ENCODE data around the gene VWA3B.

DNA sequence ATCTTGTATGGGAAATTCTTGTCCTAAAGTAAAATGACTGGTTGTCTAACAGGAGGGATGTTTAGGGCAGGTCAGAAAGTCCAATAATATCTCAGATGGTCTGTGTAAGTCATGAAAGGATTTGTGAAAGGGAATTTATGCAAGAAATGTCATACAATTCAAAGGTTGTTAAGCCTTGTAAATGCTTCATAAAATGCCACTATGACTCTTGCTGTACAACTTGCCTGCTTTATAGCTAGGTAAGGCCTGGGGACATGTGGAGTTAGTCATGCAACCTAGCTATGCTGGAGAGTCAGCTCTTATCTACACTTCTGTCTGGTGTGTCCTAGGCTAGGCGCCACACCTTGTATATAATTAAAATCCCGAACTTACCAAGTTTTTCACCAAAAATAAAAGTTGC, 36.9 kb upstream of the VWA3B start:
- TF ChIP-seq, protein P1, sequence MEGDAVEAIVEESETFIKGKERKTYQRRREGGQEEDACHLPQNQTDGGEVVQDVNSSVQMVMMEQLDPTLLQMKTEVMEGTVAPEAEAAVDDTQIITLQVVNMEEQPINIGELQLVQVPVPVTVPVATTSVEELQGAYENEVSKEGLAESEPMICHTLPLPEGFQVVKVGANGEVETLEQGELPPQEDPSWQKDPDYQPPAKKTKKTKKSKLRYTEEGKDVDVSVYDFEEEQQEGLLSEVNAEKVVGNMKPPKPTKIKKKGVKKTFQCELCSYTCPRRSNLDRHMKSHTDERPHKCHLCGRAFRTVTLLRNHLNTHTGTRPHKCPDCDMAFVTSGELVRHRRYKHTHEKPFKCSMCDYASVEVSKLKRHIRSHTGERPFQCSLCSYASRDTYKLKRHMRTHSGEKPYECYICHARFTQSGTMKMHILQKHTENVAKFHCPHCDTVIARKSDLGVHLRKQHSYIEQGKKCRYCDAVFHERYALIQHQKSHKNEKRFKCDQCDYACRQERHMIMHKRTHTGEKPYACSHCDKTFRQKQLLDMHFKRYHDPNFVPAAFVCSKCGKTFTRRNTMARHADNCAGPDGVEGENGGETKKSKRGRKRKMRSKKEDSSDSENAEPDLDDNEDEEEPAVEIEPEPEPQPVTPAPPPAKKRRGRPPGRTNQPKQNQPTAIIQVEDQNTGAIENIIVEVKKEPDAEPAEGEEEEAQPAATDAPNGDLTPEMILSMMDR (IDR thresholded peaks at IDR 0.05): no peak
- no peak for TF ChIP-seq POLR2A (IDR thresholded peaks at IDR 0.05)

Measured in esophagus squamous epithelium (tissue), 4 donors.